GM18867 (cell line): ENCODE measurements around the gene AUTS2.

Experiments
- ATAC-seq: cut with Tn5 transposase; IDR thresholded peaks from one replicate; pipeline ENCODE4 v1.9.1; 2021; ENCODE audit warnings: mild to moderate bottlenecking, moderate library complexity; ENCODE audit not compliant: unreplicated experiment

Gene AUTS2

GRCh38 chr7:70314221-70314620, 715.9 kb downstream of the AUTS2 start:
- no peak for ATAC-seq

- ATAC-seq = no peak
Measured at GRCh38 chr7:70316745-70317144, 718.5 kb downstream of the AUTS2 start.

GRCh38 chr7:70317356-70317755, 719.1 kb downstream of the AUTS2 start:
- ATAC-seq = no peak

GRCh38 chr7:70318511-70318910, 720.2 kb downstream of the AUTS2 start:
- ATAC-seq = no peak

- no peak for ATAC-seq
Measured at GRCh38 chr7:70319057-70319456, 720.8 kb downstream of the AUTS2 start.

GRCh38 chr7:70321016-70321590, 722.8 kb downstream of the AUTS2 start:
- ATAC-seq = no peak

GRCh38 chr7:70322856-70323255, 724.6 kb downstream of the AUTS2 start:
- no peak for ATAC-seq

- no peak for ATAC-seq
Measured at GRCh38 chr7:70325509-70326101, 727.3 kb downstream of the AUTS2 start.

- ATAC-seq = no peak
Measured at GRCh38 chr7:70334295-70334694, 736.0 kb downstream of the AUTS2 start.

- ATAC-seq = peak; percentile 66
Measured at GRCh38 chr7:70334871-70335270, 736.6 kb downstream of the AUTS2 start.

- ATAC-seq = no peak
Measured at GRCh38 chr7:70336536-70336935, 738.3 kb downstream of the AUTS2 start.

GRCh38 chr7:70338015-70338414, 739.7 kb downstream of the AUTS2 start:
- no peak for ATAC-seq

GRCh38 chr7:70340236-70340635, 742.0 kb downstream of the AUTS2 start:
- ATAC-seq = peak; percentile 51

GRCh38 chr7:70341446-70341845, 743.2 kb downstream of the AUTS2 start:
- ATAC-seq = no peak

GRCh38 chr7:70343519-70343918, 745.2 kb downstream of the AUTS2 start:
- ATAC-seq = no peak

- ATAC-seq = no peak
Measured at GRCh38 chr7:70344726-70345125, 746.5 kb downstream of the AUTS2 start.

GRCh38 chr7:70346844-70347462, 748.7 kb downstream of the AUTS2 start:
- no peak for ATAC-seq

GRCh38 chr7:70347463-70348254, 749.4 kb downstream of the AUTS2 start:
- peak; percentile 94 for ATAC-seq

- ATAC-seq = no peak
Measured at GRCh38 chr7:70349031-70349430, 750.8 kb downstream of the AUTS2 start.

GRCh38 chr7:70349819-70350218, 751.5 kb downstream of the AUTS2 start:
- ATAC-seq = no peak

- ATAC-seq = no peak
Measured at GRCh38 chr7:70352088-70352487, 753.8 kb downstream of the AUTS2 start.

- no peak for ATAC-seq
Measured at GRCh38 chr7:70352906-70353305, 754.6 kb downstream of the AUTS2 start.
